ENCODE data around the gene HDHD3. TPM values are rescaled to one million over a fixed set of nuclear protein-coding genes. Genes with fewer than 3 reads are reported as not detected.

The HDHD3 gene
- total RNA-seq, 4 donors from 2014 or later, result 7.8 to 33.0 (median 20.9) TPM

DNA sequence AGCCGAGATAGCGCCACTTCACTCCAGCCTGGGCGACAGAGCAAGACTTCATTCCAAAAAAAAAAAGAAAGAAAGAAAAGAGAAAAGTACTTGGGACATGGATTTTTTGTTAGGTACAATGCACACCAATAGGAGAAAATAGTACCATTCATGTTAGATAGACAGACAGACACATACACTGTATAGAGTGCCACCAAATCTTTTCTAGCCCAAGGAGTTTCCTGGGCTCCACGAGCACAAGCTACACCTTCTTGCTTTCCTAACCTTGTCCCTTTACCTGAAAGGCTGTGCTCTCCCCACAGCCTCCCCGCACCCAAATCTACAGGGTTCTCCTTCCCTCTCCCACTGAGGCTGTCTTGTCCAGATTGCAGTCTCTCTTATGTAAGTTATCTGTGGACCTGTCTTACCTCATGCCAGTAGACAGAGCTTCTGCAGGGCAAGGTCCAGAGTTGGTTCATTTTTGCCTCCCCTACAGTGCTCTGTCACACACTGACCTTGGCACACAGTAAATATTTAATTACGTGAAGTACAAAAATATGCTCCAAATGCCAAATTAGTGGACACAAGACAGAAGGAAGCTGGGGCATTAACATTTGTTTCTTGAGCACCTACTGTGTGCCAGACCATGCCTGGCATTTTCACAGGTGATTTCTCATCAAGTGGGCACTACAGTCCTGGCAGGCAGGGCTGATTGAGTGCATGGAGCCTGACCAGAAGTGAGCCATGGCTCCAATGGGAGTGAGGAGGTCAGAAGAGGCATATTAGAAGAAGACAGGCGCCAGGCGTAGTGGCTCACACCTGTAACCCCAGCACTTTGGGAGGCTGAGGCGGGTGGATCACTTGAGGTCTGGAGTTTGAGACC lies 18.4 kb upstream of the HDHD3 start:
- no peak for TF ChIP-seq CTCF (IDR thresholded peaks at IDR 0.05; ENCODE audit: low read depth)

- TF ChIP-seq CTCF (IDR thresholded peaks at IDR 0.05; ENCODE audit: low read depth), result no peak
Observed at GRCh38 chr9:113393281-113393680, 16.5 kb upstream of the HDHD3 start.

DNA sequence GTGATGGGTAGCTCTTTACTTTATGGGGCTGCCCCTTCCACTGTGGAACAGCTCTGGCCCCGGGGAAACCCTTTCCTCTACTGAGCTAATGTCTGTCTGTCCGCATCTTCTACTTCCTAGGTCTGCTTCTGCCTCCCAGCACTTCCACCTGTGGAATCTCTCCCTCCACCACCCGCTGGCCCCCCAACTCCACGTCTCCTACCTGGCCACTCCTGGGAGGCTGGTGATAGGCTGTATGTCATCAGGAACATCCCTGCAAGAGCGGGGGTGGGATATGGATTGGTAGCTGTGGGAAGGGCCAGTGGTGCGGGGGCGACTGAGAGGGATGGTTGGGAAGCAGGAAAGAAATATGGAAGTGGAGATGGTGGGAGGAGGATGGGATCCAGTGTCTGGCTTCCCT lies 15.1 kb upstream of the HDHD3 start:
- no peak for TF ChIP-seq CTCF (IDR thresholded peaks at IDR 0.05; ENCODE audit: low read depth)

GRCh38 chr9:113390192-113390960 lies 13.6 kb upstream of the HDHD3 start:
- TF ChIP-seq CTCF (IDR thresholded peaks at IDR 0.05; ENCODE audit: low read depth), result no peak

- no peak for TF ChIP-seq CTCF (IDR thresholded peaks at IDR 0.05; ENCODE audit: low read depth)
Observed at GRCh38 chr9:113389451-113389850, 12.7 kb upstream of the HDHD3 start.

GRCh38 chr9:113388833-113389232 lies 12.0 kb upstream of the HDHD3 start:
- no peak for TF ChIP-seq CTCF (IDR thresholded peaks at IDR 0.05; ENCODE audit: low read depth)

DNA sequence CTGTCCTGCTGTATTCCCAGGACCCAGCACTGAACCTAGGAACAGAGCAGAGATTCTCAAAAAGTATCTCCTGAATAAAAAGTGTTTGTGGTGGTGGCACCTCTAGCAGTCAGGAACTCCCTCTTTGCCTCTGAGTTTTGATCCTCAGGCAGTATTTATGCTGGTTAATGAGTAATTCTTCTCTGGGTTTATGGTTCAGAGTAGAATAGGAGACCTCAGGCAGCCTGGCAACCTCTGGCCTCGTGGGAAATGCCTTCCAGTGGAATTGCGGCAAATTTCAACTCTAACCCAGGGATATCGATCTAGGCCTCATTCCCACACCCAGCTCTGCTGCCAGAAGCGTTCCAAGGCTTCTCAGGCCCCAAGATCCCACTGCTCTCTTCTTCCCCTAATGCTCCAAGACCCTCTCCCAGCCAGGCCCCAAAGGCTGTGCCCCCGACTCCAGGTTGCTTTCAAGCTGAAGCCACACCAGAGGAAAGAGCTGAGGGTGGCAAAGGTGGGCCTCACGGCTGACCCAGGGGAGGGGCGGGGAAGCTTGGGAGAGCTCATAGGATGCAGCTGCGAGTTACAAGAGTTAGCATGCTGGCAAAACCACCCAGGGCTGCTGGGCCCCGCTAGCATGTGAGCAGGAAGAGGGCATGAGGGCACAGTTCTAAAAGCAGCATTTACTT lies 10.9 kb upstream of the HDHD3 start:
- no peak for TF ChIP-seq CTCF (IDR thresholded peaks at IDR 0.05; ENCODE audit: low read depth)
